Breast epithelium (tissue), 3 donors: ENCODE results near the gene CENPA.

Source experiments
- CTCF ChIP-seq, 3 donors: fragments of 450-650 bp; IDR thresholded peaks; one replicate each; pipeline ENCODE4 v1.5.1; 2016 to 2017; ENCODE audit warnings: antibody characterized with exemption in 3 of 3, mild to moderate bottlenecking in 3 of 3, moderate library complexity in 3 of 3
- POLR2A ChIP-seq: fragments of 450-650 bp; IDR thresholded peaks from one replicate; pipeline ENCODE4 v1.6.1; 2016; ENCODE audit warnings: antibody characterized with exemption, mild to moderate bottlenecking, moderate library complexity
- POLR2AphosphoS5 ChIP-seq, 3 donors: sonication (generic); formaldehyde crosslinking; IDR thresholded peaks; one replicate each; pipeline ENCODE4 v1.6.1; 2017; ENCODE audit warnings: antibody characterized with exemption in 3 of 3

GRCh38 chr2:26746934-26747333 lies 38.9 kb upstream of the CENPA start:
- TF ChIP-seq POLR2AphosphoS5 (IDR thresholded peaks at IDR 0.05) = no peak
- TF ChIP-seq CTCF (IDR thresholded peaks at IDR 0.05) = no peak
- TF ChIP-seq POLR2A = no peak
